HepG2 (cell line): ENCODE data around the gene KCNK18. TPM values are rescaled to one million over a fixed set of nuclear protein-coding genes. Genes with fewer than 3 reads are reported as not detected.

Source experiments
- ADNP ChIP-seq: sonication (generic); formaldehyde crosslinking; IDR thresholded peaks from 2 replicates; pipeline ENCODE4 v1.4.0; 2020; ENCODE audit warnings: missing genetic modification reagents
- EED ChIP-seq: sonication (generic); formaldehyde crosslinking; IDR thresholded peaks from 2 replicates; pipeline ENCODE4 v1.5.0; 2020; ENCODE audit warnings: mild to moderate bottlenecking, missing genetic modification reagents
- ELF1 ChIP-seq: sonication (generic); formaldehyde crosslinking; IDR thresholded peaks from 2 replicates; pipeline ENCODE4 v1.4.0; 2020; ENCODE audit warnings: missing genetic modification reagents
- EZH2 ChIP-seq: conservative IDR thresholded peaks from 2 replicates; pipeline ENCODE4 v1.6.1; 2012; ENCODE audit warnings: mild to moderate bottlenecking, low read depth, low read length, moderate library complexity
- FOXM1 ChIP-seq: sonication (generic); formaldehyde crosslinking; IDR thresholded peaks from 2 replicates; pipeline ENCODE4 v1.5.0; 2020; ENCODE audit warnings: missing genetic modification reagents
- HOXA3 ChIP-seq: sonication (generic); formaldehyde crosslinking; IDR thresholded peaks from 2 replicates; pipeline ENCODE4 v1.5.0; 2020; ENCODE audit warnings: missing genetic modification reagents
- NFIB ChIP-seq: sonication (generic); formaldehyde crosslinking; IDR thresholded peaks from 2 replicates; pipeline ENCODE4 v1.9.0; 2021; ENCODE audit warnings: missing genetic modification reagents, mild to moderate bottlenecking, borderline replicate concordance
- NR3C1 ChIP-seq: sonication (generic); formaldehyde crosslinking; IDR thresholded peaks from 2 replicates; pipeline ENCODE4 v1.4.0; 2020; ENCODE audit warnings: missing genetic modification reagents
- SALL2 ChIP-seq: sonication (generic); formaldehyde crosslinking; IDR thresholded peaks from 2 replicates; pipeline ENCODE4 v1.8.1; 2023; ENCODE audit warnings: mild to moderate bottlenecking, missing genetic modification reagents, inconsistent platforms
- SPEN ChIP-seq: sonication (generic); formaldehyde crosslinking; IDR thresholded peaks from 2 replicates; pipeline ENCODE4 v1.5.1; 2020; ENCODE audit warnings: low read depth, mild to moderate bottlenecking, missing genetic modification reagents
- ZFP36L1 ChIP-seq: sonication (generic); formaldehyde crosslinking; IDR thresholded peaks from 2 replicates; pipeline ENCODE4 v1.8.0; 2022; ENCODE audit warnings: mild to moderate bottlenecking, missing genetic modification reagents, moderate library complexity
- ZMYM3 ChIP-seq: sonication (generic); formaldehyde crosslinking; IDR thresholded peaks from 2 replicates; pipeline ENCODE4 v1.5.1; 2020; ENCODE audit warnings: mild to moderate bottlenecking, missing genetic modification reagents
- ZNF264 ChIP-seq: sonication (generic); formaldehyde crosslinking; IDR thresholded peaks from 2 replicates; pipeline ENCODE4 v1.4.0; 2020; ENCODE audit warnings: missing genetic modification reagents
- ZNF329 ChIP-seq: sonication (generic); formaldehyde crosslinking; IDR thresholded peaks from 2 replicates; pipeline ENCODE4 v1.9.0; 2021; ENCODE audit warnings: low read depth, mild to moderate bottlenecking, missing genetic modification reagents
- ZNF619 ChIP-seq: sonication (generic); formaldehyde crosslinking; IDR thresholded peaks from 2 replicates; pipeline ENCODE4 v1.4.0; 2020; ENCODE audit warnings: mild to moderate bottlenecking, missing genetic modification reagents
- ZNF644 ChIP-seq: IDR thresholded peaks from 2 replicates; pipeline ENCODE4 v1.6.1; 2016; ENCODE audit warnings: low read depth
- ZNF841 ChIP-seq: sonication (generic); formaldehyde crosslinking; IDR thresholded peaks from 2 replicates; pipeline ENCODE4 v1.8.1; 2023; ENCODE audit warnings: missing genetic modification reagents, borderline replicate concordance
- polyA plus RNA-seq, 8 experiments: library from polyadenylated mRNA; depleted of rRNA in 3 of 8; stranded (reverse) in 7 of 8; unstranded in 1 of 8; fragments of >200 nt; fragmentation: Illumina TruSeq in 4 of 8; extraction: Trizol in 4 of 8; gene quantifications; 2 replicates each; pipeline versions ENCODE4 v1.2.1 to v1.2.3, GENCODE V29; 2011 to 2016; ENCODE audit warnings: low read depth in 4 of 8, missing spikeins in 1 of 8, mixed read lengths in 1 of 8; ENCODE audit not compliant: insufficient read depth in 1 of 8
- total RNA-seq, 5 experiments: library from RNA; depleted of rRNA; stranded (reverse); fragments of >200 nt; fragmentation: Illumina TruSeq; extraction: Trizol; gene quantifications; 2 replicates each; pipeline ENCODE4 v1.2.3, GENCODE V29; 2016; ENCODE audit warnings: low read depth in 1 of 5
- TF ChIP-seq, protein P1 (sequence below): sonication (generic); formaldehyde crosslinking; IDR thresholded peaks from 2 replicates; pipeline ENCODE4 v1.4.0; 2020; ENCODE audit warnings: missing genetic modification reagents
- TF ChIP-seq, protein P2 (sequence below): sonication (generic); formaldehyde crosslinking; IDR thresholded peaks from 2 replicates; pipeline ENCODE4 v1.5.0; 2020; ENCODE audit warnings: missing genetic modification reagents
- TF ChIP-seq, protein P3 (sequence below): sonication (generic); formaldehyde crosslinking; IDR thresholded peaks from 2 replicates; pipeline ENCODE4 v1.9.0; 2022; ENCODE audit warnings: missing genetic modification reagents, mild to moderate bottlenecking, borderline replicate concordance
- TF ChIP-seq, protein P4 (sequence below): IDR thresholded peaks from 2 replicates; pipeline ENCODE4 v1.6.1; 2016; ENCODE audit warnings: low read depth, control low read depth

Gene KCNK18
- total and polyA plus RNA-seq, 2 of the 13 experiments (the other 11 are each of a cell fraction or from before 2014, with no cell fraction given): not detected

DNA sequence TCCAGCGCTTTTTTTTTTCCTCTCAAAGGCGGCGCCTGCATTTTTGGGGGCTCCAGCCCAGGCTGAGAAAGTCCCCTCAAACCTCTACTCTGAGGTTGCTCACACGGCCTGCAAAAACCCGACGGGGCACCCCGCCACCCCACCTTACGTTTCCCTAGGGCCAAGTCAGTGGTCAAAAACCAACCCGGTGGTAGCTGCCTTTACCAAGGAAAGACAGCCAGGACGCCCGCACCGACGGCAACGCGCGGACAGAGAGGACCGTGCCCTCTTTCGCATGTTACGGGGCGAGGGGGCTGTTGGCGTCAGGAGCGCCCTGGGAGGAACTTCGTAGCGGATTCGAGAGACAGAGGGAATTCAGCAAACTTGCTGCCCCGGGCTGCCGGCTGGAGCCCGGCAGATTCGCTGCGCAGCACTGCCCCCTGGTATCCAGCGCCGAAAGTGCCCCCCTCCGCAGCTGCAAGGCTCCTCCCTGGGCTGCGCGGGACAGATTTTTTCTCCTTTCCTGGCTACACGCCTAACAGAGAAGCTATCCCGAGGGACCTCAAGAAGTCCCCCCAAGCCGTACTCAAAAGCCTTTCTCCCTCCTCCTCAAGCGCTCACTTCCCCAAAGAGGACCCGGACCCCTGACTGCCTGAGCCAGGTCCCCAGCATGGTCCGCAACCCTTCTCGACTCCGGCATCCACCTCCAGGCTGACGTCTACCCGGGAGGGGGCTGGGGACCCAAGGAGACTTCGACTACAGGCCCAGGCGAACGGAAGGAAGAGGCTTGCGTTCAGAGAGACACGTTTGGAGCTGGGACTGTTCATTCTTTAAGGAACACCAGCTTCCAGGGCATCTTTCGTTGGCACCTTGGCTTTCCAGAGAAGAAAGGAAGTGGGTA lies 31.5 kb upstream of the KCNK18 start (continued):
- TF ChIP-seq ZNF264 (CRISPR knock-in tag) (no peak), EED (no peak), NR3C1 (CRISPR knock-in tag) (no peak), ZNF619 (CRISPR knock-in tag) (no peak), SPEN (CRISPR knock-in tag) (0 out of 2 replicates have a peak, but pooled peaks have one; percentile 27), SALL2 (CRISPR knock-in tag) (no peak), NFIB (no peak), ZNF329 (CRISPR knock-in tag) (no peak), ZFP36L1 (CRISPR knock-in tag) (no peak), ADNP (CRISPR knock-in tag) (no peak), ZMYM3 (CRISPR knock-in tag) (no peak), ZNF841 (CRISPR knock-in tag) (no peak), EZH2 (peak; percentile 88; the same call in 1 of the 2 replicates), FOXM1 (no peak), ELF1 (no peak), HOXA3 (CRISPR knock-in tag) (0 out of 2 replicates have a peak, but pooled peaks have one; percentile 17), ZNF644 (CRISPR knock-in tag) (no peak)
- TF ChIP-seq, protein P1, sequence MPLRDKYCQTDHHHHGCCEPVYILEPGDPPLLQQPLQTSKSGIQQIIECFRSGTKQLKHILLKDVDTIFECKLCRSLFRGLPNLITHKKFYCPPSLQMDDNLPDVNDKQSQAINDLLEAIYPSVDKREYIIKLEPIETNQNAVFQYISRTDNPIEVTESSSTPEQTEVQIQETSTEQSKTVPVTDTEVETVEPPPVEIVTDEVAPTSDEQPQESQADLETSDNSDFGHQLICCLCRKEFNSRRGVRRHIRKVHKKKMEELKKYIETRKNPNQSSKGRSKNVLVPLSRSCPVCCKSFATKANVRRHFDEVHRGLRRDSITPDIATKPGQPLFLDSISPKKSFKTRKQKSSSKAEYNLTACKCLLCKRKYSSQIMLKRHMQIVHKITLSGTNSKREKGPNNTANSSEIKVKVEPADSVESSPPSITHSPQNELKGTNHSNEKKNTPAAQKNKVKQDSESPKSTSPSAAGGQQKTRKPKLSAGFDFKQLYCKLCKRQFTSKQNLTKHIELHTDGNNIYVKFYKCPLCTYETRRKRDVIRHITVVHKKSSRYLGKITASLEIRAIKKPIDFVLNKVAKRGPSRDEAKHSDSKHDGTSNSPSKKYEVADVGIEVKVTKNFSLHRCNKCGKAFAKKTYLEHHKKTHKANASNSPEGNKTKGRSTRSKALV: 0 out of 2 replicates have a peak, but pooled peaks have one; percentile 27
- TF ChIP-seq, protein P2, sequence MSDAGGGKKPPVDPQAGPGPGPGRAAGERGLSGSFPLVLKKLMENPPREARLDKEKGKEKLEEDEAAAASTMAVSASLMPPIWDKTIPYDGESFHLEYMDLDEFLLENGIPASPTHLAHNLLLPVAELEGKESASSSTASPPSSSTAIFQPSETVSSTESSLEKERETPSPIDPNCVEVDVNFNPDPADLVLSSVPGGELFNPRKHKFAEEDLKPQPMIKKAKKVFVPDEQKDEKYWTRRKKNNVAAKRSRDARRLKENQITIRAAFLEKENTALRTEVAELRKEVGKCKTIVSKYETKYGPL (CRISPR knock-in tag): no peak
- TF ChIP-seq, protein P3, sequence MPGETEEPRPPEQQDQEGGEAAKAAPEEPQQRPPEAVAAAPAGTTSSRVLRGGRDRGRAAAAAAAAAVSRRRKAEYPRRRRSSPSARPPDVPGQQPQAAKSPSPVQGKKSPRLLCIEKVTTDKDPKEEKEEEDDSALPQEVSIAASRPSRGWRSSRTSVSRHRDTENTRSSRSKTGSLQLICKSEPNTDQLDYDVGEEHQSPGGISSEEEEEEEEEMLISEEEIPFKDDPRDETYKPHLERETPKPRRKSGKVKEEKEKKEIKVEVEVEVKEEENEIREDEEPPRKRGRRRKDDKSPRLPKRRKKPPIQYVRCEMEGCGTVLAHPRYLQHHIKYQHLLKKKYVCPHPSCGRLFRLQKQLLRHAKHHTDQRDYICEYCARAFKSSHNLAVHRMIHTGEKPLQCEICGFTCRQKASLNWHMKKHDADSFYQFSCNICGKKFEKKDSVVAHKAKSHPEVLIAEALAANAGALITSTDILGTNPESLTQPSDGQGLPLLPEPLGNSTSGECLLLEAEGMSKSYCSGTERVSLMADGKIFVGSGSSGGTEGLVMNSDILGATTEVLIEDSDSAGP (CRISPR knock-in tag): peak; percentile 21; the same call in 1 of the 2 replicates
- TF ChIP-seq, protein P4, sequence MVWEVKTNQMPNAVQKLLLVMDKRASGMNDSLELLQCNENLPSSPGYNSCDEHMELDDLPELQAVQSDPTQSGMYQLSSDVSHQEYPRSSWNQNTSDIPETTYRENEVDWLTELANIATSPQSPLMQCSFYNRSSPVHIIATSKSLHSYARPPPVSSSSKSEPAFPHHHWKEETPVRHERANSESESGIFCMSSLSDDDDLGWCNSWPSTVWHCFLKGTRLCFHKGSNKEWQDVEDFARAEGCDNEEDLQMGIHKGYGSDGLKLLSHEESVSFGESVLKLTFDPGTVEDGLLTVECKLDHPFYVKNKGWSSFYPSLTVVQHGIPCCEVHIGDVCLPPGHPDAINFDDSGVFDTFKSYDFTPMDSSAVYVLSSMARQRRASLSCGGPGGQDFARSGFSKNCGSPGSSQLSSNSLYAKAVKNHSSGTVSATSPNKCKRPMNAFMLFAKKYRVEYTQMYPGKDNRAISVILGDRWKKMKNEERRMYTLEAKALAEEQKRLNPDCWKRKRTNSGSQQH (CRISPR knock-in tag): no peak
